GM12891 (cell line): Measurements from ENCODE around the gene CADM1.

Experiments used
- DNase-seq: peaks from one replicate; pipeline ENCODE4 v3.0.0; 2011; ENCODE audit warnings: low spot score; ENCODE audit not compliant: insufficient read length
- FAIRE-seq: peaks from 2 replicates; lab custom pipeline; 2011; peaks lifted over from hg19 to GRCh38; lab: Jason Lieb, UNC
- PAX5 ChIP-seq: IDR thresholded peaks from 2 replicates; pipeline ENCODE4 v1.6.1; 2011; ENCODE audit warnings: low read length, moderate library complexity, mild to moderate bottlenecking; ENCODE audit not compliant: insufficient read depth, severe bottlenecking
- POLR2A ChIP-seq: IDR thresholded peaks from 2 replicates; pipeline ENCODE4 v1.6.1; 2011; ENCODE audit warnings: low read depth, low read length, control low read depth
- POLR2AphosphoS5 ChIP-seq: IDR thresholded peaks from 2 replicates; pipeline ENCODE4 v1.6.1; 2011; ENCODE audit warnings: low read depth, low read length, control low read depth
- POU2F2 ChIP-seq: IDR thresholded peaks from 2 replicates; pipeline ENCODE4 v1.6.1; 2011; ENCODE audit warnings: low read depth, mild to moderate bottlenecking, control low read depth, low read length, moderate library complexity
- SPI1 ChIP-seq: IDR thresholded peaks from 2 replicates; pipeline ENCODE4 v1.6.1; 2011; ENCODE audit warnings: low read depth, low read length, control low read depth
- TAF1 ChIP-seq: IDR thresholded peaks from 2 replicates; pipeline ENCODE4 v1.6.1; 2011; ENCODE audit warnings: low read depth, low read length, control low read depth

The CADM1 gene

DNA sequence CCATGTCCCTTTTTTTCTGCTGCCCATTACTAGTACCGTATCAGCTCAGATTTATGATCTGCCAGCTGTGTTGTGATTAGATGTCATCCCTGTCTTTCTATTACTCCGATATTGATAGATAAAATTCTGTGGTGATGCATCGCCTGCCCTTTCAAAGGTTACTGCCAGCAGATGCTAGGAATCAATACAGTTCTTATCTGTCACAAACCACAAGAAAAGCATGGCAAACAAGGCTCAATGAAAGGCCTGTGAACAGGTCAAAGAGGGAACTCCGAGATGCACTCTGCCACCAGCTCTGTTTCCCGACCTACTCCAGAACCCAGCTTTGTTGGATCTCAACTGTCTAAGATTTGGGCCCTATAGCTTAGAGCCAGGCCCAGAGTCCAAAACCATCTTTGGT lies 246.0 kb downstream of the CADM1 start:
- no peak for DNase-seq
- FAIRE-seq: no peak
- TF ChIP-seq POLR2AphosphoS5: no peak
- no peak for TF ChIP-seq POLR2A
- TF ChIP-seq SPI1: no peak
- no peak for TF ChIP-seq PAX5
- TF ChIP-seq POU2F2: no peak
- no peak for TF ChIP-seq TAF1

DNA sequence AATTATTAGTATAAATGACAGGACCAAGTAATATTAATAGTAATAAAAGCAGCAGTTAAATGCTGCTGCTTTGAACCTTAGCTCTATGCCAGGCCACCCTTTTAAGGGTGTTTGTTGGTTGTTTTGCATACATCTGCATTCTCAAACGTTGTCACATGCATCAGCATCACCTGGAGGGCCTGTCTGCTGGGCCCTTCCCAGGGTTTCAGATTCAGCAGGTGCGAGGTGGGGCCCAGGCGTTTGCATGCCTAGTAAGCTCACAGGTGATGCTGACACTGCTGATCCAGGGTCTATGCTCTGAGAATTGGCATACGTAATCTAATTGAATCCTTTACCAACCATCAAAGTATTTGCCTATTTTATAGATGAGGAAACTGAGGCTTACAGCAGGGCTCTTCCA lies 246.5 kb downstream of the CADM1 start:
- DNase-seq: no peak
- FAIRE-seq: no peak
- no peak for TF ChIP-seq POU2F2
- TF ChIP-seq POLR2AphosphoS5: no peak
- TF ChIP-seq SPI1: no peak
- TF ChIP-seq PAX5: no peak

DNA sequence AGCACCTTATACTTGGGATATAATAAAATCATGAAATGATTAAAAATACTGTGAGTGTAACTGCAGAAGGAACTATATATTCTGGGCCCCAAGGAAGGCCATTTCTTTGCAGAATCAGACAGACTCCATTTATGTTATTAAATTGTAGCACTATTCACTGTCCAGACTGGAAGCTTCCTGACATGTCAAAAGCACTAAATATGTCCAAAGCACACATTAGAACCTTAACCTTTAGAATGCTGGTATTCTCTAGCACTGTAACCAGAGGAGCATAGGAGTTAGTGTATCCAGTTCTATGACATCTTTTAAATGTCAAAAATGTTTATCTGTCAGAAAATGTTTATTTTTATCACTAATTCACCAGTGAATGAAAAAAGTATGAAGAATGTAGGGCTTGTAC lies 246.9 kb downstream of the CADM1 start:
- DNase-seq (no peak), FAIRE-seq (no peak)
- TF ChIP-seq POLR2AphosphoS5 (no peak), PAX5 (no peak), SPI1 (no peak), TAF1 (no peak), POLR2A (no peak), POU2F2 (no peak)

DNA sequence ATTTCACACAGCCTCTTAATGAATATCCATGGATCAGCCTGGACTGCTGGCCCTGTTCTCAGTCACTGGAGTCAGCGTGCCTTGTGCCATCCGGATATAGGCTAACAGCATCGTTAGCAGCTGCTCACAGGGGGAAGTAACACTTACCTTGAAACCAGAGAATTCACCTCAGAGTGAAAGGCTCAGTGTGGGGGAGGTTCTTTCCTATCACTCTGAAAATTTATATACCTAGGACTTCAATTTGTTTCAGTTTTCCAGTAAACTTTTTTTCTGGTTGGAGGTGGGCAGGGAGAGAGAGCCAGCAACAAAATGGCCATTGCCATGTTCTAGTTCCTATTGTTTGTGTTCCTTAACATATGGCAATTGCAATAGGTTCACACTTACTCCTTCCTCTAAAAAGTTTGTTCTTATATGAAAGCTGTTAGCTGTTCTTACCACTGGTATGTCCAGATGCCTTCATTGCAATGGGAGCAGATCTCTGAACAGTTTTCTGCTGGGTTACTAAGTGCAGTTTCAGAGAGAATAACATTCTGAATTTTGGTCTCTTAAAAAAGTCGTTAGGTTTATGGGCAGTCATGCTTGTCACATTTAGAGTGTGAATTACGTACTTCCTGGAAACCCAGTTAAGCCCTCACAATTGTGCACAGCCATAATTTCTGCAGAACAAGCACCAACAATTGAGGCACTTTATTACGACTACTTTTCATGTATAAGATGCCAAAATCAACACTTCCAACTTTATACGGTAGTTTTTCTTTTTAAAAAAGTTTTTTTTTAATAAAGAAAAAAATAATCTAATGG lies 247.6 kb downstream of the CADM1 start:
- peak; percentile 27 for DNase-seq
- FAIRE-seq: peak; percentile 90
- TF ChIP-seq SPI1: 0 out of 2 replicates have a peak, but pooled peaks have one; percentile 31
- no peak for TF ChIP-seq PAX5
- no peak for TF ChIP-seq POLR2A

DNA sequence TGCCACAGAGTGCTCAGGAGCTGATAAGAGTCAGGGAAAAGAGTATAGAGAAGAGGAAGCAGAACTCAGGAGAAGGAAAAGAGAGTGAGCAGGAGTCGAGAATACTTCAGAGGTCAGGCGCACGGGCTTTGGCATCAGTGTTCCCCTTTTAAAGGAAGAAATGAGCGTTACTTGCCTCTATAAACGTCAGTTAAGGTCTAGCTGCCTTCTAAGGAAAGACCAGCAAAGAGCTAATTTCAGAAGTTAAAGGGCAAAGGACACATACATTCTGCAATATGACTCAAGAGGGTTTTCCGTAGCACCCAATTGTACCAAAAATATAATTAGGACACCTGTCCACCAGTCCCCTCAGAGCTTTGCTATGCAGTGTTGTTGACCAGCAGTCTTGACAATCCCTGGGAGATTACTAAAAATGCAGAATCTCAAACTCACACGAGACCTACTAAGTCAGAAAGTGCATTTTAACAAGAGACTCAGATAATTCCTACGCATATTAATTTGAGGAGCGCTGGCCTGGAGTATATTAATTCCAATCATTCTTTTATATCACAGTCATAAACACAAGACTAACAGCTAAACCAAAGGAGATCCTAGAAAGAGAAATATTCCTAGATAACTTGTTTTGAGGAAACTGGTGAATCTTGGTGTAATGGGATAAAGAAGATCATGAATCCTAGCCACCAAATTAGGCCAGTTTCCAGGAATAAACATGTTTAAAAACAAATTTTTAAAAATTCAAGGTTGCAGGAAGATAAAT lies 249.0 kb downstream of the CADM1 start:
- DNase-seq (no peak), FAIRE-seq (no peak)
- TF ChIP-seq SPI1 (peak; percentile 46), POLR2AphosphoS5 (no peak)

DNA sequence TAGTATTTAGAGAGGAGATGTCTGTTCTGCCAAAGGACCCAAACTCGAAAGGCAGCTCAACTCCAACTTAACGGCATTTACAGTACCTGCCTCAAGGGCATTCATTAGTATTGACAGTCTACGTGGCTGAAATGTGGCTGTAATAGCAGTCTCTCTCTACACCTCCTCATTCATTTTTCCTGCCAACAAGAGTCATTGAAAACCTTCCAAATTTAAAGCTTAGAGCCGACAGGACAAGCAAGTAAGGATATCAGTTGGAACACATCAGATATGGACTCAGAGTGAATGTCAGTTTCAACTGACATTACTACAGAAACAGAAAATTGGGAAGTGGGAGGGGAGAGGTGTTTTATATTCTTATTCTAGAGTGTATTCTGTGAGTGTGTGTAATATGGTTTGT lies 253.1 kb downstream of the CADM1 start:
- FAIRE-seq: peak; percentile 28
- TF ChIP-seq POU2F2 (no peak), SPI1 (no peak), POLR2A (no peak), POLR2AphosphoS5 (no peak), TAF1 (no peak), PAX5 (no peak)
- no peak for DNase-seq

DNA sequence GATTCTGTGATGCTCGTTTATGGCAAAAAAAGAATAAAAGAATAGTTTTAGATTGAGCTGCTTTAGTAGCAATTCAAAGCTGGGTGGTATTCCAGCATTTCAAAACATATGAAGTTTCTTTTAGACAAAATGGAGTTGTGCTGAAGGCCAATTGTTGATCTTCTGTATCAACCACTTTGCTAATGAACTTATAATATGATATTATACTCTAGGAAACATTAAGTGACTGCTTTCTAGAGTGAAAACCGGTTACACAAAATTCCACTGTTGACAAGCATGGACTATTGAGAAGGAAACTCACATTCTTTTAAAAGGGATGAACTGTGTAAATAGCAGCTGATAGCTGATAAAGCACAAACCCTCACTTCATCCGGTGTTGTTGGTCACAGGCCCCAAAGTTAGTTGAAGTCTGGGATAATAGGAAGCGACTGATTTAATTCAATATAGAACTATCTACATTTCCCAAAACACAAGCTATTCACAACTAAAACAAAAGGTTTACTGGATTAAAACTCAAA lies 255.1 kb downstream of the CADM1 start:
- no peak for TF ChIP-seq POU2F2
- TF ChIP-seq TAF1: no peak
- no peak for TF ChIP-seq PAX5
- no peak for TF ChIP-seq SPI1
- no peak for TF ChIP-seq POLR2A
- no peak for TF ChIP-seq POLR2AphosphoS5
- DNase-seq (no peak), FAIRE-seq (no peak)

DNA sequence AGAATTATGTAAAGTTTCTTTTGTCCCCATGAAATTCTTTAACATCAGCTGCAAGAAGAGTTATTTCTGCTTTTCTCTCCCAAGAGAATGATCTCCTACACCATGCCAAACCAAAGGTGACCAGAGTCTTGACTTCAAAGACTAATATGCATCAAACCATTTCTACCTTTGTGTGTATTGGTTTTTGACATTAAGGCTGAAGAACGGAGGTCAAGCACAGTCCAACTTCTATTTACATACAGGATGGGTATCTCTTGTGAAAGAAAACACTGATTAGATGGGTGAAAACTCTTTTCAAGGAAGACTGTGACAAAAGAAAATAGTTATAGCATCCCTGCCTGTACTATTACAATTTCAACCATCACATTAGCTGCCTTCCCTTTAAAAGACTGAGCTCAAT lies 256.3 kb downstream of the CADM1 start:
- DNase-seq: no peak
- no peak for FAIRE-seq
- TF ChIP-seq POU2F2 (no peak), POLR2A (no peak), TAF1 (no peak), SPI1 (no peak), POLR2AphosphoS5 (no peak), PAX5 (no peak)

DNA sequence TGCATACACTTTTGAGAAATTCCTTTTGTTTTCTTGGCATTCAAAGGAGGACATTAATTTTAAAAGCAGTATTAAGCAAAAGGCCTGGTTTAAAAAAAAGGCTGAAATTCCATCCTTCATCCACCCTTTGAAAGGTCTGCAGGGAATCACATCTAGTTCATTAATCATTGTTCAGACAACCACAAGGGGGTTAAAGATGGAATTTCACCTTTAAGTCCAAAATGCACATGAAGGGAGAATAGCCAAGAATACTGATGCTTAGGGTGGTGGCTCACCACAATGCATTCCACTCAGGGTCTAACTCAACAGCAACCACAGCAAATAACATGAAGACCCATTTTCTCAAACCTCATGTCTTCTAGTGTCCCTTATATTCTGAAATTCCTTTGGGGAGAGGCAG lies 256.9 kb downstream of the CADM1 start:
- TF ChIP-seq POLR2AphosphoS5 (no peak), PAX5 (no peak), SPI1 (no peak), TAF1 (no peak), POU2F2 (no peak), POLR2A (no peak)
- no peak for DNase-seq
- no peak for FAIRE-seq

DNA sequence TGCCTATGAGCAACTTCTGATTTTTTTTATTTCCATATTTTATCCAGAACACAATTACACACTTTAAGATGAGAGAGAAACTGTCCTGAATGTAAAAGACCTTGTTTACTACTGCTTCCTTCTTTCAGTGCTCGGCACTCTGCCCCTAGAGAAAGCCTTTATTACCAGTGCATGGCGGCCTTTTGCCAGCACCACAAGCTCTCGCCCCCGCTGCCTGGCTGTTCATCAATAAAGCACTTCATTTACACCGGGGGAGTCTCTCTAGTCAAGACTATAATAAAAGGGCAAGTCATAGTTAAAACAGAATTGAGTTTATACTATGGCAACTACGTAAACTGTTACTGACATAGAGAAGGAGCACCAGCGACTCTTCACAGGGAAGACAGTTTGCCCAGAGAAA lies 259.5 kb downstream of the CADM1 start:
- DNase-seq (no peak), FAIRE-seq (no peak)
- TF ChIP-seq POLR2A: no peak
- no peak for TF ChIP-seq TAF1
- no peak for TF ChIP-seq PAX5
- TF ChIP-seq POLR2AphosphoS5: no peak
- no peak for TF ChIP-seq SPI1
- TF ChIP-seq POU2F2: no peak
